ENCODE measurements around the gene RAB3IP.

- TF ChIP-seq CTCF (IDR thresholded peaks at IDR 0.05) (no peak), EP300 (IDR thresholded peaks at IDR 0.05; ENCODE audit: low read depth) (no peak), POLR2A (IDR thresholded peaks at IDR 0.05) (no peak)
Measured at GRCh38 chr12:69779928-69780327, 41.3 kb downstream of the RAB3IP start.
